HCT116 (cell line): ENCODE results near the gene SH3D19. TPM values are rescaled to one million over a fixed set of nuclear protein-coding genes. Genes with fewer than 3 reads are reported as not detected.
A peak's percentile ranks its signal among the peaks of the same experiment; 100 is the strongest.

Experiments
- ATAC-seq: fragments of 200-7000 bp; cut with Tn5 transposase; 2 replicates; pipeline ENCODE4 v1.9.1; 2020; ENCODE audit warnings: mild to moderate bottlenecking, moderate library complexity
- BruUV-seq: library from RNA; stranded (reverse); fragments of 400-500 nt; replicated peaks from 2 replicates; lab custom pipeline; 2021; lab: Mats Ljungman, UMichigan
- CTCF ChIA-PET: fragments of 300-600 bp; sonication (Branson Sonifier 250); formaldehyde crosslinking; loops from one replicate; lab custom pipeline; 2021; ENCODE audit warnings: antibody characterized with exemption; lab: Charles Lee
- POLR2A ChIA-PET: fragments of 300-600, 350-600 bp; sonication (Branson Sonifier 250); formaldehyde crosslinking; loops from one replicate; lab custom pipeline; 2021; ENCODE audit warnings: antibody characterized with exemption; lab: Charles Lee
- RAD21 ChIA-PET, 2 experiments: fragments of 300-600 bp; sonication (Branson Sonifier 250); formaldehyde crosslinking; loops; one replicate each; lab custom pipeline; 2023; ENCODE audit warnings: low total read pairs in 2 of 2; ENCODE audit not compliant: uncharacterized antibody in 2 of 2, unreplicated experiment in 2 of 2, low non-redundant PET in 1 of 2; lab: Charles Lee
- DNase-seq: peaks from one replicate; pipeline ENCODE4 v3.0.0-alpha.2; 2010; ENCODE audit warnings: low read depth, low spot score
- H2AFZ ChIP-seq: fragments of 200-600 bp; shearing (Covaris generic), sonication (generic); 2 replicates; pipeline ENCODE4 v1.6.1; 2017; ENCODE audit warnings: low read depth, mixed run types, mixed read lengths, antibody characterized with exemption, low read length; ENCODE audit not compliant: poor library complexity, severe bottlenecking
- H3K27ac ChIP-seq: 2 replicates; pipeline ENCODE4 v1.5.1; 2012; ENCODE audit warnings: low read depth, low read length
- H3K27me3 ChIP-seq: fragments of 200-600 bp; sonication (generic); 2 replicates; pipeline ENCODE4 v1.6.1; 2016; ENCODE audit warnings: mixed run types, low read length, mixed read lengths; ENCODE audit not compliant: insufficient read depth
- H3K36me3 ChIP-seq, 2 experiments: fragments of 200-500 bp in 1 of 2; fragments of 200-600 bp in 1 of 2; sonication (Bioruptor generic) in 1 of 2; sonication (generic) in 1 of 2; 2 replicates each; pipeline versions ENCODE4 v1.5.1 to v1.6.1; 2014 to 2016; ENCODE audit warnings: low read length in 2 of 2, inconsistent platforms in 1 of 2, mixed read lengths in 1 of 2, mixed run types in 1 of 2; ENCODE audit not compliant: insufficient read depth in 2 of 2, control insufficient read depth in 1 of 2
- H3K4me1 ChIP-seq, 2 experiments: fragments of 200-600 bp in 1 of 2; sonication (generic) in 1 of 2; 2 replicates each; pipeline versions ENCODE4 v1.5.1 to v1.6.1; 2012 to 2017; ENCODE audit warnings: low read length in 2 of 2, inconsistent platforms in 1 of 2, mild to moderate bottlenecking in 1 of 2, mixed read lengths in 1 of 2, mixed run types in 1 of 2, moderate library complexity in 1 of 2; ENCODE audit not compliant: insufficient read depth in 2 of 2, control insufficient read depth in 1 of 2
- H3K4me2 ChIP-seq: fragments of 200-600 bp; sonication (generic); 2 replicates; pipeline ENCODE4 v1.6.1; 2017; ENCODE audit warnings: mixed run types, low read length, mixed read lengths
- H3K4me3 ChIP-seq, 2 experiments: fragments of 200-600 bp in 1 of 2; sonication (generic) in 1 of 2; replicated peaks in 1 of 2; 2 replicates each; pipeline ENCODE4 v1.5.1; 2011 to 2016; ENCODE audit warnings: low read length in 2 of 2, control low read depth in 1 of 2, low read depth in 1 of 2, mild to moderate bottlenecking in 1 of 2, mixed read lengths in 1 of 2, mixed run types in 1 of 2
- H3K79me2 ChIP-seq: fragments of 200-600 bp; sonication (generic); 2 replicates; pipeline ENCODE4 v1.6.1; 2017; ENCODE audit warnings: mild to moderate bottlenecking, mixed run types, low read length, moderate library complexity, mixed read lengths; ENCODE audit not compliant: insufficient read depth
- H3K9ac ChIP-seq: fragments of 200-600 bp; sonication (generic); 2 replicates; pipeline ENCODE4 v1.6.1; 2016; ENCODE audit warnings: low read length, mixed read lengths
- H3K9me2 ChIP-seq: fragments of 200-600 bp; sonication (generic), shearing (Covaris generic); 2 replicates; pipeline ENCODE4 v1.6.1; 2017; ENCODE audit warnings: mixed run types, mild to moderate bottlenecking, moderate library complexity; ENCODE audit not compliant: insufficient read depth
- H3K9me3 ChIP-seq, 2 experiments: fragments of 200-500 bp in 1 of 2; fragments of 200-600 bp in 1 of 2; sonication (Bioruptor generic) in 1 of 2; sonication (generic) in 1 of 2; 2 replicates each; pipeline ENCODE4 v1.6.1; 2014 to 2017; ENCODE audit warnings: low read length in 2 of 2, mixed read lengths in 2 of 2, inconsistent platforms in 1 of 2, low read depth in 1 of 2, mild to moderate bottlenecking in 1 of 2, mixed run types in 1 of 2, moderate library complexity in 1 of 2; ENCODE audit not compliant: control insufficient read depth in 1 of 2, insufficient read depth in 1 of 2
- H4K20me1 ChIP-seq: fragments of 200-600 bp; sonication (generic), shearing (Covaris generic); 2 replicates; pipeline ENCODE4 v1.6.1; 2017; ENCODE audit warnings: mixed run types, mild to moderate bottlenecking, moderate library complexity; ENCODE audit not compliant: insufficient read depth
- ATF3 ChIP-seq: IDR thresholded peaks from 2 replicates; pipeline ENCODE4 v1.6.1; 2012
- CEBPB ChIP-seq: IDR thresholded peaks from 2 replicates; pipeline ENCODE4 v1.6.1; 2012; ENCODE audit warnings: low read depth
- CTCF ChIP-seq, 3 experiments: fragments of 200-600 bp in 1 of 3; sonication (generic) in 1 of 3; IDR thresholded peaks in 2 of 3; conservative IDR thresholded peaks in 1 of 3; 2 replicates each; pipeline ENCODE4 v1.5.1; 2012 to 2017; ENCODE audit warnings: low read depth in 2 of 3, low read length in 2 of 3, antibody characterized with exemption in 1 of 3, borderline replicate concordance in 1 of 3, control low read depth in 1 of 3, mild to moderate bottlenecking in 1 of 3, mixed read lengths in 1 of 3, mixed run types in 1 of 3, moderate library complexity in 1 of 3; ENCODE audit not compliant: insufficient read depth in 1 of 3
- EGR1 ChIP-seq: IDR thresholded peaks from 2 replicates; pipeline ENCODE4 v1.6.1; 2012; ENCODE audit warnings: low read depth
- EZH2 ChIP-seq: fragments of 200-600 bp; sonication (generic); IDR thresholded peaks from 2 replicates; pipeline ENCODE4 v1.6.1; 2017; ENCODE audit warnings: antibody characterized with exemption, mixed run types
- EZH2phosphoT487 ChIP-seq: fragments of 200-600 bp; IDR thresholded peaks from 2 replicates; pipeline ENCODE4 v1.6.1; 2018; ENCODE audit warnings: antibody characterized with exemption, borderline replicate concordance
- FOSL1 ChIP-seq: IDR thresholded peaks from 2 replicates; pipeline ENCODE4 v1.6.1; 2012; ENCODE audit warnings: low read depth
- POLR2AphosphoS5 ChIP-seq: IDR thresholded peaks from 2 replicates; pipeline ENCODE4 v1.6.1; 2011; ENCODE audit warnings: mild to moderate bottlenecking, low read depth, low read length, moderate library complexity
- RAD21 ChIP-seq: IDR thresholded peaks from 2 replicates; pipeline ENCODE4 v1.6.1; 2012; ENCODE audit warnings: low read depth, mild to moderate bottlenecking
- SIN3A ChIP-seq: IDR thresholded peaks from 2 replicates; pipeline ENCODE4 v1.6.1; 2012; ENCODE audit warnings: low read depth
- SP1 ChIP-seq: IDR thresholded peaks from 2 replicates; pipeline ENCODE4 v1.6.1; 2012; ENCODE audit warnings: low read depth
- SRF ChIP-seq: IDR thresholded peaks from 2 replicates; pipeline ENCODE4 v1.6.1; 2012; ENCODE audit warnings: low read depth
- TCF7L2 ChIP-seq: IDR thresholded peaks from 2 replicates; pipeline ENCODE4 v1.7.0; 2011; ENCODE audit warnings: borderline replicate concordance, inconsistent platforms; ENCODE audit not compliant: insufficient read depth, insufficient read length; ENCODE audit errors: extremely low read depth
- YY1 ChIP-seq: IDR thresholded peaks from 2 replicates; pipeline ENCODE4 v1.6.1; 2011; ENCODE audit warnings: low read length, low read depth, moderate library complexity, mild to moderate bottlenecking; ENCODE audit not compliant: insufficient replicate concordance; ENCODE audit errors: extremely low read depth
- ZBTB33 ChIP-seq: IDR thresholded peaks from 2 replicates; pipeline ENCODE4 v1.6.1; 2011; ENCODE audit warnings: mild to moderate bottlenecking, low read length, moderate library complexity; ENCODE audit not compliant: insufficient replicate concordance; ENCODE audit errors: extremely low read depth
- ZFX ChIP-seq: fragments of 450-650 bp; IDR thresholded peaks from 2 replicates; pipeline ENCODE4 v1.6.1; 2017
- ZNF274 ChIP-seq: fragments of 200-500 bp; sonication (Bioruptor generic); IDR thresholded peaks from 2 replicates; pipeline ENCODE4 v1.6.1; 2014; ENCODE audit warnings: mild to moderate bottlenecking, low read depth, low read length, inconsistent platforms
- intact Hi-C: fragments of 100-400 bp; cut with micrococcal nuclease; formaldehyde crosslinking; loops from 2 replicates; pipeline ENCODE4 v1.10.0; 2022
- total RNA-seq: library from RNA; stranded (reverse); gene quantifications from one replicate; pipeline ENCODE4 v1.2.1, GENCODE V29; 2021; ENCODE audit not compliant: unreplicated experiment
- TF ChIP-seq, protein P1 (sequence below): IDR thresholded peaks from 2 replicates; pipeline ENCODE4 v1.6.1; 2012
- TF ChIP-seq, protein P2 (sequence below): IDR thresholded peaks from 2 replicates; pipeline ENCODE4 v1.6.1; 2012; ENCODE audit warnings: low read depth

SH3D19 gene
- total RNA-seq, 1 experiment from 2014 or later: 37.5 TPM

DNA sequence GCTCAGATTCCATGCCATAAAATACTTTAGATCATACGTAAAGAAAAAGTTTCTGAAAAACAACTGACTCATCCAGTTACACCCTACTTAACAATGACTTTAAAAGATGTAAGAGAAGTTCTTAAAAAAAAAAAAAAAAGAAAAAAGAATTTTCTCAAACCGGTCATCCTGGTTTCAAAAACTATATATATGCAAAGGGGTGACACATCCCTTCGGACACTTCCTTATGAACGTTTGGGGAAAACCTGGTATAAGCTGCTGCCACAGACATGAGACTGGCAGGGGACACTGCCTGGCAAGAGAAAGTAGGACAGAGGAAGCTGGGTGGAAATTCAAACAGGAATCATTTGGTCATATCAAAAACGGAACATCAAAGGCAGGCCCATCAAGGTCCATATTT, 129.6 kb downstream of the SH3D19 start:
- H3K36me3 ChIP-seq: no peaks in the 10 kb centered on the region
- H3K4me2 ChIP-seq: peak overlapping the region; percentile 29
- no peak overlapping the region for H2AFZ ChIP-seq
- 0 out of 2 replicates have a peak, but pooled peaks cover 5% of the 10 kb centered on the region for H3K79me2 ChIP-seq
- ChIA-PET RAD21 (no interaction called here), CTCF (no interaction called here), POLR2A (no interaction called here)
- no TSS peak for BruUV-seq
- H3K9me3 ChIP-seq: no peaks in the 10 kb centered on the region
- no peak overlapping the region for H3K9ac ChIP-seq
- TF ChIP-seq YY1: no peak
- TF ChIP-seq POLR2AphosphoS5: no peak
- TF ChIP-seq EGR1: no peak
- TF ChIP-seq EZH2: no peak
- no peak; the same call in 1 of the 2 replicates for TF ChIP-seq SP1
- no peak for TF ChIP-seq TCF7L2
- no peak for TF ChIP-seq EZH2phosphoT487
- TF ChIP-seq, protein P1, sequence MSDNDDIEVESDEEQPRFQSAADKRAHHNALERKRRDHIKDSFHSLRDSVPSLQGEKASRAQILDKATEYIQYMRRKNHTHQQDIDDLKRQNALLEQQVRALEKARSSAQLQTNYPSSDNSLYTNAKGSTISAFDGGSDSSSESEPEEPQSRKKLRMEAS: no peak
- TF ChIP-seq ZFX: no peak
- no peak for TF ChIP-seq ATF3
- TF ChIP-seq SIN3A: no peak
- no peak for TF ChIP-seq CTCF (IDR thresholded peaks at IDR 0.05 in 2 of 3, conservative IDR thresholded peaks at IDR 0.05 in 1 of 3; ENCODE audit: borderline replicate concordance in 1 of 3, insufficient read depth in 1 of 3, low read depth in 2 of 3, low read length in 2 of 3)
- no peak for TF ChIP-seq SRF
- no peak for TF ChIP-seq ZBTB33
- no peak for TF ChIP-seq FOSL1
- TF ChIP-seq, protein P2, sequence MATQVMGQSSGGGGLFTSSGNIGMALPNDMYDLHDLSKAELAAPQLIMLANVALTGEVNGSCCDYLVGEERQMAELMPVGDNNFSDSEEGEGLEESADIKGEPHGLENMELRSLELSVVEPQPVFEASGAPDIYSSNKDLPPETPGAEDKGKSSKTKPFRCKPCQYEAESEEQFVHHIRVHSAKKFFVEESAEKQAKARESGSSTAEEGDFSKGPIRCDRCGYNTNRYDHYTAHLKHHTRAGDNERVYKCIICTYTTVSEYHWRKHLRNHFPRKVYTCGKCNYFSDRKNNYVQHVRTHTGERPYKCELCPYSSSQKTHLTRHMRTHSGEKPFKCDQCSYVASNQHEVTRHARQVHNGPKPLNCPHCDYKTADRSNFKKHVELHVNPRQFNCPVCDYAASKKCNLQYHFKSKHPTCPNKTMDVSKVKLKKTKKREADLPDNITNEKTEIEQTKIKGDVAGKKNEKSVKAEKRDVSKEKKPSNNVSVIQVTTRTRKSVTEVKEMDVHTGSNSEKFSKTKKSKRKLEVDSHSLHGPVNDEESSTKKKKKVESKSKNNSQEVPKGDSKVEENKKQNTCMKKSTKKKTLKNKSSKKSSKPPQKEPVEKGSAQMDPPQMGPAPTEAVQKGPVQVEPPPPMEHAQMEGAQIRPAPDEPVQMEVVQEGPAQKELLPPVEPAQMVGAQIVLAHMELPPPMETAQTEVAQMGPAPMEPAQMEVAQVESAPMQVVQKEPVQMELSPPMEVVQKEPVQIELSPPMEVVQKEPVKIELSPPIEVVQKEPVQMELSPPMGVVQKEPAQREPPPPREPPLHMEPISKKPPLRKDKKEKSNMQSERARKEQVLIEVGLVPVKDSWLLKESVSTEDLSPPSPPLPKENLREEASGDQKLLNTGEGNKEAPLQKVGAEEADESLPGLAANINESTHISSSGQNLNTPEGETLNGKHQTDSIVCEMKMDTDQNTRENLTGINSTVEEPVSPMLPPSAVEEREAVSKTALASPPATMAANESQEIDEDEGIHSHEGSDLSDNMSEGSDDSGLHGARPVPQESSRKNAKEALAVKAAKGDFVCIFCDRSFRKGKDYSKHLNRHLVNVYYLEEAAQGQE: no peak
- TF ChIP-seq ZNF274: no peak
- no peak for TF ChIP-seq CEBPB
- TF ChIP-seq RAD21: no peak
- ATAC-seq (no peak), DNase-seq (no peak)
- peaks cover 0 to 7% of the 10 kb centered on the region in 2 experiments; a peak in 2 of 4 replicates for H3K4me1 ChIP-seq
- H4K20me1 ChIP-seq: no peaks in the 10 kb centered on the region
- H3K27ac ChIP-seq: no peak overlapping the region
- intact Hi-C loops: no loop called here
- no peak overlapping the region for H3K4me3 ChIP-seq
- H3K27me3 ChIP-seq: no peaks in the 10 kb centered on the region
- no peaks in the 10 kb centered on the region for H3K9me2 ChIP-seq
